Measurements from ENCODE around the gene XPNPEP2.

XPNPEP2 gene

DNA sequence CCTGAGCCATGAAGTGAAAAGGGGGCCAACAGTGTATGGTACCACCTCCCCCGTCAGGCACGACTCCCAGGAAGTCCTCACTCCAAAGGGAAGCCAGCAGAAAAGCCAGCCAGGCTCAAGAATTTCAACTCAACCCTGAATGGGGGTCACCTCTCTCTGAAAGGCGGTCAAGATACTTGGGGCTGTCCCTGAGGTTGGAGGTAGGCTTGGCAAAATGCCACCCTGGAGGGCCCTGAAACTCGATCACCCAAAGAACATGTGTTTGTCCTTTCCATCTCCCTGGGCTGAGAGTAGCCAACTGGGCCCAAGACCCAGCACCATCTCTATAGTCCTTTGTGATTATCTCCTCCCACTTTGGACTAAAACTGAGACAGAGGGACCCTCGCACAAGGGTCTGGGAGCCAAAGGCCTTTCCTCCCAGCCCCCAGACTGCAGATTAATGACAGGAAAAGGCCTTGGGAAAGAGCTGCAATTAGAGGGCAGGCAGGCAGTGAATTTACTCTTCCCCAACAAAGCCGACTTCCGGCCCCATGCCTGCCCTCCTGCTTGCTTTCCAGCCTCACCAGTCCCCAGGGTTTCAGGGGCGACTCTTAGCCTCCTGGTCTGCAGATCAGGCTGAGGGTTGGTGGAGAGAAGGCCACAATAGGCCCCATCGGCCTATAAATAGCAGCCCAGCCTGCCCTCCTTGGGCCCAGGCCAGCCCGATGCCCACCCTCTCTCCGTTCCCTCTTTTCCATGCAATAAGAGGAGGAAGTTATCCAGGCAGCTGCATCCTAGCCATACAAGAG lies 46.6 kb downstream of the XPNPEP2 start:
- no peaks in the 10 kb centered on the region for H3K4me1 ChIP-seq (ENCODE audit: control insufficient read depth in 2 of 2, insufficient read depth in 2 of 2, low read length in 2 of 2)
- H3K9ac ChIP-seq (ENCODE audit: low read depth in 1 of 2, low read length in 2 of 2) = no peak overlapping the region
- peak overlapping the region in 1 of 2 donors; percentile 13 for H3K4me3 ChIP-seq (ENCODE audit: low read length in 2 of 2)
- peak overlapping the region in 1 of 2 donors; percentile 13 for H3K27ac ChIP-seq (ENCODE audit: low read depth in 2 of 2, low read length in 2 of 2)
- no peaks in the 10 kb centered on the region for H3K9me3 ChIP-seq (ENCODE audit: control insufficient read depth in 2 of 2, low read length in 2 of 2)
- H3K27me3 ChIP-seq (ENCODE audit: control insufficient read depth in 2 of 2, insufficient read depth in 2 of 2, low read length in 2 of 2) = no peaks in the 10 kb centered on the region
- peaks cover 0 to 3% of the 10 kb centered on the region in 2 donors for H3K36me3 ChIP-seq (ENCODE audit: control insufficient read depth in 2 of 2, insufficient read depth in 2 of 2, low read length in 2 of 2)

DNA sequence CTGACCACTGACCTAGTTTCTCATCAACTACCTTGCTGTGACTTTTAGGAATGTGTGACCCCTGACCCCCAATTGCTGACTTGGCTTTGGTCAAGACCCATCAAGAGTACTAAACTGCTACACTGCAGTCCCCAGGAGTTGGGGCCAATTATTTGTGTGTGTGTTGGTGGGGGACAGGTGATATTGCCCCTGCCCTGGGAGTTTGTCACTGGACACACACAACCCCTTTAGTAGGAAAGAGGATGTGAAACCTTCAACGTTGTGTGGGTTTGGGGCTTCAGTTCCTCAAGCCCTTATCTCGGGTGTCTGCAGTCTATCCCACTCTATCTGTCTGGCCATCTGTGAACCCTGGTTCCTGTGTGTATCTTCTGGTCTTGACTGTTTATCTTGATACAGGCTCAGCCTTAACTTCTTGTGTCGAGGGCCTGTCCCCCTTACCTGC lies 47.5 kb downstream of the XPNPEP2 start:
- Histone ChIP-seq H3K4me1 (ENCODE audit: control insufficient read depth in 2 of 2, insufficient read depth in 2 of 2, low read length in 2 of 2) (no peaks in the 10 kb centered on the region), H3K36me3 (ENCODE audit: control insufficient read depth in 2 of 2, insufficient read depth in 2 of 2, low read length in 2 of 2) (peaks cover 0 to 3% of the 10 kb centered on the region in 2 donors), H3K27me3 (ENCODE audit: control insufficient read depth in 2 of 2, insufficient read depth in 2 of 2, low read length in 2 of 2) (no peaks in the 10 kb centered on the region), H3K9ac (ENCODE audit: low read depth in 1 of 2, low read length in 2 of 2) (no peak overlapping the region), H3K27ac (ENCODE audit: low read depth in 2 of 2, low read length in 2 of 2) (peak overlapping the region in 1 of 2 donors; percentile 13), H3K4me3 (ENCODE audit: low read length in 2 of 2) (peak overlapping the region in 1 of 2 donors; percentile 7), H3K9me3 (ENCODE audit: control insufficient read depth in 2 of 2, low read length in 2 of 2) (no peaks in the 10 kb centered on the region)

DNA sequence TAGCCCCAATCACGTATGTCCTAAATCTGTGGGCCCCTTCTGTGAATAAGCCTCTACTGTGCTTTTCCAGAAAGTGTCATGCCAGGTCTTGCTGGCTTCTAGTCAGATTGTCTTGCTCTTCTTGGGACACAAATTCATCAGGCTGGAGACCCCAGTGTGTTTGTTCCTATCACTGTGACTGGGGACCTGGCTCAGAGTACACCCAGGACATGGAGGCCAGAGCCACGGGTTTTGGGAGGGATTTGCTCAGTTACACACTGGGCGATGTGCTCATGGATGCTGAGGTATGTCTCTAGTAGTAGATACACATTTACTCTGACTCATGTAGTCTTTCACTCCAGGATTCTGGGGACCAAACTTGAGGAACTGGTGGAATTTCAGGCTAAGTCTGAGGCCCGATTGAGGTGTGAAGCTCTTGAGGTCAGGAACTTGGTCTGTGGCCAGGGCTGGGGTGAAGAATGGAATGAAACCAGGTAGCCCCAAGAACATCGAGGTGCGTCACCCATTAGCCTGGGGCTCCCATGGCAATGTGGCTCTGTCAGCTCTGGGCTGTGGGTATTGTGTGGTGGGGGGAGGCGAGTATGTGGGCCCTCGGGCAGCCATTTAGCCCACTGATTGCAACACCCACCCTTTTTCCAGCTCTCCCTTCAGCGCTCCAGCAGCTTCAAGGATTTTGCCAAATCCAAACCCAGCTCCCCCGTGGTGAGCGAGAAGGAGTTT lies 48.7 kb downstream of the XPNPEP2 start:
- Histone ChIP-seq H3K27ac (ENCODE audit: low read depth in 2 of 2, low read length in 2 of 2) (no peak overlapping the region), H3K27me3 (ENCODE audit: control insufficient read depth in 2 of 2, insufficient read depth in 2 of 2, low read length in 2 of 2) (no peaks in the 10 kb centered on the region)

DNA sequence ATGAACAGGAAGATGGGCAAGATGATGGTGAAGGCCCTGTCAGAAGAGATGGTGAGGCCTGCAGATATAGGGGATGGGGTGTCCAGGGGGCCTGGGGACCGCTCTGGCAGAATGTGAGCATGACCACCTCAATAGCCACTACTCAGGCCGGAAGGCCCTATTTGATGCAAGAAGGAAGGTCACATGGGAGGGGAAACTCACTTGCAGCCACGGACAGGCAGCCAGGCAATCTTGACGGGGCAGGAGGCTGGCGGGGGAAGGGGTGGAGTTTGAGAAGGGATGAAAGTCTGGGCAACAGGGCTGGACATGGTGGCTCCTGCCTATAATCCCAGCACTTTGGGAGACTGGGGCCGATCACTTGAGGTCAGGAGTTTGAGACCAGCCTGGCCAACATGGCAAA lies 49.7 kb downstream of the XPNPEP2 start:
- Histone ChIP-seq H3K27me3 (ENCODE audit: control insufficient read depth in 2 of 2, insufficient read depth in 2 of 2, low read length in 2 of 2) (no peaks in the 10 kb centered on the region), H3K27ac (ENCODE audit: low read depth in 2 of 2, low read length in 2 of 2) (no peak overlapping the region), H3K9me3 (ENCODE audit: control insufficient read depth in 2 of 2, low read length in 2 of 2) (no peaks in the 10 kb centered on the region), H3K4me1 (ENCODE audit: control insufficient read depth in 2 of 2, insufficient read depth in 2 of 2, low read length in 2 of 2) (no peaks in the 10 kb centered on the region), H3K4me3 (ENCODE audit: low read length in 2 of 2) (no peak overlapping the region), H3K9ac (ENCODE audit: low read depth in 1 of 2, low read length in 2 of 2) (no peak overlapping the region), H3K36me3 (ENCODE audit: control insufficient read depth in 2 of 2, insufficient read depth in 2 of 2, low read length in 2 of 2) (peaks cover 0 to 7% of the 10 kb centered on the region in 2 donors)

More for the DNA sequence above, 48.7 kb downstream of the XPNPEP2 start:
- Histone ChIP-seq H3K9me3 (ENCODE audit: control insufficient read depth in 2 of 2, low read length in 2 of 2) (no peaks in the 10 kb centered on the region), H3K9ac (ENCODE audit: low read depth in 1 of 2, low read length in 2 of 2) (peak overlapping the region in 1 of 2 donors; percentile 14), H3K4me1 (ENCODE audit: control insufficient read depth in 2 of 2, insufficient read depth in 2 of 2, low read length in 2 of 2) (no peaks in the 10 kb centered on the region), H3K4me3 (ENCODE audit: low read length in 2 of 2) (no peak overlapping the region), H3K36me3 (ENCODE audit: control insufficient read depth in 2 of 2, insufficient read depth in 2 of 2, low read length in 2 of 2) (peaks cover 0 to 3% of the 10 kb centered on the region in 2 donors)

DNA sequence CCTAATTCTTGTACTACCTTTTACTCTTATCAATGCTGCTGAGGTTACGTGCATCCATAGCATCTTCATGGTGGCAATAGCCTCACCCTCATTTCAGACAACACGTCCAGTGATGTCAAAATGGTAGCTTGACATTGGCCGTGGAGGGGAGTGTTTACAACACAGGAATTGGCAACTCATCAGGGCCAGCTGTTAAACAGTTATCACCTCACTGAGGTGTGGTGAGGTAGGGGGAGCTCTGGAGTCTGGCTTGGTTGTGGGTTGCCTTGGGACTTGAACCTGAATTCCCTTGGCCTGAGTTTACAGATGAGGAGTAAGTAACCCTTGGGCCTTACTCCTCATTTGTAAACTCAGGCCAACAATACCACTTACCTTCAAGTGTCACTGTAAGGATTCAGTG lies 51.4 kb downstream of the XPNPEP2 start:
- H3K36me3 ChIP-seq (ENCODE audit: control insufficient read depth in 2 of 2, insufficient read depth in 2 of 2, low read length in 2 of 2) = peaks cover 0 to 11% of the 10 kb centered on the region in 2 donors
- no peaks in the 10 kb centered on the region for H3K4me1 ChIP-seq (ENCODE audit: control insufficient read depth in 2 of 2, insufficient read depth in 2 of 2, low read length in 2 of 2)
- no peak overlapping the region for H3K27ac ChIP-seq (ENCODE audit: low read depth in 2 of 2, low read length in 2 of 2)
- no peak overlapping the region for H3K9ac ChIP-seq (ENCODE audit: low read depth in 1 of 2, low read length in 2 of 2)
- no peaks in the 10 kb centered on the region for H3K9me3 ChIP-seq (ENCODE audit: control insufficient read depth in 2 of 2, low read length in 2 of 2)
- H3K27me3 ChIP-seq (ENCODE audit: control insufficient read depth in 2 of 2, insufficient read depth in 2 of 2, low read length in 2 of 2) = no peaks in the 10 kb centered on the region
- H3K4me3 ChIP-seq (ENCODE audit: low read length in 2 of 2) = no peak overlapping the region

DNA sequence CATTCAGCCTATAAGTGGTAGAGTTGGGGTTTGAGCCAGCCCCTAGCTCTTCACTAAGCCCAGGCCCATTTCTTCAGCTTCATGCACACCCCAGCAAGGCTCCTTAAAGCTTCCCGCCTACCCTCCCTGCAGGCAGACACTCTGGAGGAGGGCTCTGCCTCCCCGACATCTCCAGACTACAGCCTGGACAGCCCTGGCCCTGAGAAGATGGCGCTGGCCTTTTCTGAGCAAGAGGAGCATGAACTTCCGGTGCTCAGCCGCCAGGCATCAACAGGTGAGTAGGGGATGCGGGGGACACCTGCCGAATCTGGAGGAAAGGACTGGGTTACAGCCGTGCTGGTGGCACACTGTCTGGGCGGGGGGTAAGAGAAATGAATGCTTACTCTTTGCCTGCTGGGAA lies 52.0 kb downstream of the XPNPEP2 start:
- H3K4me3 ChIP-seq (ENCODE audit: low read length in 2 of 2) = no peak overlapping the region
- no peak overlapping the region for H3K9ac ChIP-seq (ENCODE audit: low read depth in 1 of 2, low read length in 2 of 2)
- H3K36me3 ChIP-seq (ENCODE audit: control insufficient read depth in 2 of 2, insufficient read depth in 2 of 2, low read length in 2 of 2) = peaks cover 0 to 11% of the 10 kb centered on the region in 2 donors
- no peak overlapping the region for H3K27ac ChIP-seq (ENCODE audit: low read depth in 2 of 2, low read length in 2 of 2)
- no peaks in the 10 kb centered on the region for H3K27me3 ChIP-seq (ENCODE audit: control insufficient read depth in 2 of 2, insufficient read depth in 2 of 2, low read length in 2 of 2)
- no peaks in the 10 kb centered on the region for H3K9me3 ChIP-seq (ENCODE audit: control insufficient read depth in 2 of 2, low read length in 2 of 2)
- no peaks in the 10 kb centered on the region for H3K4me1 ChIP-seq (ENCODE audit: control insufficient read depth in 2 of 2, insufficient read depth in 2 of 2, low read length in 2 of 2)

DNA sequence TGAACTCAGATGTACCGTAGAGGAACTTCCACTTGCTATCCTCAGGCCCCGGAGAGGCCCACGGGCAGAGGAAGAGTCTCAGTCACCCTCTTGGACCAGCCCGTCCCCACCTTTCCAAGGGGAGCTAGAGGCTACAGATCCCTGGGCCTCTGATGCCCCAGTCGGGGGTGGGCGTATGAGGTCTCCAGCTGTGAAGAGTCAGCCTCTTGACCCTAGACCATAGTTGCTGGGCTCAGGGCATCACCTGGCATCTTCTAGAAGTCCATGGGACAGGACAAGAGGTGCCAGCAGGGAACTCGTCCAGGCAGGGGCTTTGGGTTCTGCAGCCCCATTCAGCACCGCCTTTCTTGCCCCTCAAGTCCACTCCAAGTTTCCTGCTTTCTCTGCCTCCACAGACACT lies 52.6 kb downstream of the XPNPEP2 start:
- H3K4me3 ChIP-seq (ENCODE audit: low read length in 2 of 2) = no peak overlapping the region

DNA sequence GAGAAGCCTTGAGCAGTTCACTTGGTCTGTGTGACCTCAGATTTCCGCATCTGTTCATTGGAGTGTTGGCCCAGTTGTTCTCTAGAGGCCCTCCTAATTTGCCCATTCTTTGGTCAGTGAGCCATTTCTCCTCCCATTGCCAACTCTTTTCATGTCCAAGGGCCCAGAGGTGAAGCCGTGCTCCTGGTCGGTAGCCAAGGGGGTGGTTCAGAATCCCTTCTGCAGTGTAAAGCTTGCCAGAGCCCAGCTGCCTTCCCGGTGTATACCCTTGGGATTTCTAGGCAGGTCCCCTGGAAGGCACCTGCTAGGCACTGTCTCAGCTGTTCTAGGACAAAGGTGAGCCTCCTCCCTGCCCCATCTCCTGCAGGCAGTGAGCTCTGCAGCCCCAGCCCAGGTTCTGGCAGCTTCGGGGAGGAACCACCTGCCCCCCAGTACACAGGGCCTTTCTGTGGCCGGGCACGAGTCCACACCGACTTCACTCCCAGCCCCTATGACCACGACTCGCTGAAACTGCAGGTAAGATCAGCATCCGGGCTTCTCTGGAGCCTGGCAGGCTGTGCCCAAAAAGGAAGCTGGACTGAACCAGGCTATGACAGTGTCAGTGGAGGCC lies 53.3 kb downstream of the XPNPEP2 start:
- Histone ChIP-seq H3K4me3 (ENCODE audit: low read length in 2 of 2) (no peak overlapping the region), H3K9ac (ENCODE audit: low read depth in 1 of 2, low read length in 2 of 2) (no peak overlapping the region), H3K36me3 (ENCODE audit: control insufficient read depth in 2 of 2, insufficient read depth in 2 of 2, low read length in 2 of 2) (peaks cover 0 to 11% of the 10 kb centered on the region in 2 donors), H3K27ac (ENCODE audit: low read depth in 2 of 2, low read length in 2 of 2) (no peak overlapping the region), H3K27me3 (ENCODE audit: control insufficient read depth in 2 of 2, insufficient read depth in 2 of 2, low read length in 2 of 2) (no peaks in the 10 kb centered on the region), H3K9me3 (ENCODE audit: control insufficient read depth in 2 of 2, low read length in 2 of 2) (no peaks in the 10 kb centered on the region), H3K4me1 (ENCODE audit: control insufficient read depth in 2 of 2, insufficient read depth in 2 of 2, low read length in 2 of 2) (no peaks in the 10 kb centered on the region)

More for the DNA sequence above, 52.6 kb downstream of the XPNPEP2 start:
- Histone ChIP-seq H3K9ac (ENCODE audit: low read depth in 1 of 2, low read length in 2 of 2) (no peak overlapping the region), H3K9me3 (ENCODE audit: control insufficient read depth in 2 of 2, low read length in 2 of 2) (no peaks in the 10 kb centered on the region), H3K36me3 (ENCODE audit: control insufficient read depth in 2 of 2, insufficient read depth in 2 of 2, low read length in 2 of 2) (peaks cover 0 to 11% of the 10 kb centered on the region in 2 donors), H3K4me1 (ENCODE audit: control insufficient read depth in 2 of 2, insufficient read depth in 2 of 2, low read length in 2 of 2) (no peaks in the 10 kb centered on the region), H3K27me3 (ENCODE audit: control insufficient read depth in 2 of 2, insufficient read depth in 2 of 2, low read length in 2 of 2) (no peaks in the 10 kb centered on the region), H3K27ac (ENCODE audit: low read depth in 2 of 2, low read length in 2 of 2) (no peak overlapping the region)

DNA sequence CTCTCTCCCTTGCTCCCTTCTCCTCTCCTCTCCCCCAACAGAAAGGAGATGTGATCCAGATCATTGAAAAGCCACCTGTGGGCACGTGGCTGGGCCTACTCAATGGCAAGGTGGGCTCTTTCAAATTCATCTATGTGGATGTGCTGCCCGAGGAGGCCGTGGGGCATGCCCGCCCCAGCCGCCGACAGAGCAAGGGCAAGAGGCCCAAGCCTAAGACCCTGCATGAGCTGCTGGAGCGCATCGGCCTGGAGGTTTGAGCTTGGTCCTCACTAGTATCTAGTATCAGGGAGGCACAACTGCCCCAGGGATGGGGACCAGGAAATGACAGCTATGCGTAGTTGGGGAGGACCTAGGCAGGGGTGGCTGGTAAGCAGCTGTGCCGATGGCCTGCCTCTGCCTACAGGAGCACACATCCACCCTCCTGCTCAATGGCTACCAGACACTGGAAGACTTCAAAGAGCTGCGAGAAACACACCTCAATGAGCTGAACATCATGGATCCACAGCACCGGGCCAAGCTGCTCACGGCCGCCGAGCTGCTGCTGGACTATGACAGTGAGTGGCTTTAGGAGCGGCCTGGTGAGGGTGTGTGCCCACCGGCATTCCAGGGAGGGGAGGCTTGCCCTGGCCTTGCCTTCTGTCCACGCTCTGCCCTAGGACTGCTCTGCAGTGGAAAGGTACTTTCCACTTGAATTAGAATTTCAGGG lies 54.0 kb downstream of the XPNPEP2 start:
- Histone ChIP-seq H3K4me3 (ENCODE audit: low read length in 2 of 2) (no peak overlapping the region), H3K27me3 (ENCODE audit: control insufficient read depth in 2 of 2, insufficient read depth in 2 of 2, low read length in 2 of 2) (no peaks in the 10 kb centered on the region), H3K4me1 (ENCODE audit: control insufficient read depth in 2 of 2, insufficient read depth in 2 of 2, low read length in 2 of 2) (no peaks in the 10 kb centered on the region), H3K36me3 (ENCODE audit: control insufficient read depth in 2 of 2, insufficient read depth in 2 of 2, low read length in 2 of 2) (peaks cover 0 to 11% of the 10 kb centered on the region in 2 donors), H3K9ac (ENCODE audit: low read depth in 1 of 2, low read length in 2 of 2) (no peak overlapping the region), H3K9me3 (ENCODE audit: control insufficient read depth in 2 of 2, low read length in 2 of 2) (no peaks in the 10 kb centered on the region), H3K27ac (ENCODE audit: low read depth in 2 of 2, low read length in 2 of 2) (no peak overlapping the region)

Measured in mucosa of rectum (tissue), 2 donors.